Measurements from ENCODE around the gene SDC3.

DNA sequence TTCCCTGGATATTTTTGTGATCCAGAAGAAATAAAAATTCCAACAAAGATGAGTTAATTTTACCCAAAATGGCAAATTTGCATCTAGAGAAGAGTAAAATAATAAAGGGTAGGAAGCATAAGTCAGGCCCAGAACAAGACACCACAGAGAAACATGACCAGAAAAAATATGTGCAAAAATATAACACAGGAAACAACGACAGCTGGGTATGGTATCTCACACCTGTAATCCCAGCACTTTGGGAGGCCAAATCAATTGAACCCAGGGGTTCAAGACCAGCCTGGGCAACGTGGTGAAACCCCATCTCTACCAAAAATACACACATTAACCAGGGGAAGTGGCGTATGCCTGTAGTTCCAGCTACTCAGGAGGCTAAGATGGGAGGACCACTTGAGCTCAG lies 39.7 kb upstream of the SDC3 start:
- TF ChIP-seq, protein P1, sequence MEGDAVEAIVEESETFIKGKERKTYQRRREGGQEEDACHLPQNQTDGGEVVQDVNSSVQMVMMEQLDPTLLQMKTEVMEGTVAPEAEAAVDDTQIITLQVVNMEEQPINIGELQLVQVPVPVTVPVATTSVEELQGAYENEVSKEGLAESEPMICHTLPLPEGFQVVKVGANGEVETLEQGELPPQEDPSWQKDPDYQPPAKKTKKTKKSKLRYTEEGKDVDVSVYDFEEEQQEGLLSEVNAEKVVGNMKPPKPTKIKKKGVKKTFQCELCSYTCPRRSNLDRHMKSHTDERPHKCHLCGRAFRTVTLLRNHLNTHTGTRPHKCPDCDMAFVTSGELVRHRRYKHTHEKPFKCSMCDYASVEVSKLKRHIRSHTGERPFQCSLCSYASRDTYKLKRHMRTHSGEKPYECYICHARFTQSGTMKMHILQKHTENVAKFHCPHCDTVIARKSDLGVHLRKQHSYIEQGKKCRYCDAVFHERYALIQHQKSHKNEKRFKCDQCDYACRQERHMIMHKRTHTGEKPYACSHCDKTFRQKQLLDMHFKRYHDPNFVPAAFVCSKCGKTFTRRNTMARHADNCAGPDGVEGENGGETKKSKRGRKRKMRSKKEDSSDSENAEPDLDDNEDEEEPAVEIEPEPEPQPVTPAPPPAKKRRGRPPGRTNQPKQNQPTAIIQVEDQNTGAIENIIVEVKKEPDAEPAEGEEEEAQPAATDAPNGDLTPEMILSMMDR (IDR thresholded peaks at IDR 0.05; ENCODE audit: low read depth, low read length), result no peak
- no peak for TF ChIP-seq EZH2phosphoT487 (IDR thresholded peaks at IDR 0.05; ENCODE audit: low read depth)

Data from OCI-LY3 (cell line).